Adrenal gland (tissue), 12 donors: Measurements from ENCODE around the gene HADHA. TPM values are rescaled to one million over a fixed set of nuclear protein-coding genes. Genes with fewer than 3 reads are reported as not detected.

ENCODE experiments used
- DNase-seq, 7 donors: peaks; one replicate each; pipeline ENCODE4 v3.0.0-alpha.2; 2019 to 2020
- H3K27ac ChIP-seq, 5 donors: fragments of 200-600 bp; sonication (generic) in 4 of 5; 1 replicate in 3 of 5; 2 replicates in 2 of 5; pipeline versions ENCODE4 v1.5.1 to v1.8.0; 2016 to 2020; ENCODE audit warnings: mild to moderate bottlenecking in 1 of 5
- H3K27me3 ChIP-seq: fragments of 200-600 bp; 2 replicates; pipeline ENCODE4 v1.8.0; 2021
- H3K36me3 ChIP-seq, 2 donors: fragments of 200-600 bp; replicated peaks in 1 of 2; 1 replicate in 1 of 2; 2 replicates in 1 of 2; pipeline versions ENCODE4 v1.5.1 to v1.8.0; 2018 to 2022
- H3K4me1 ChIP-seq, 2 donors: fragments of 200-600 bp; replicated peaks in 1 of 2; 1 replicate in 1 of 2; 2 replicates in 1 of 2; pipeline versions ENCODE4 v1.5.1 to v1.8.0; 2018 to 2021
- H3K4me3 ChIP-seq, 4 donors: fragments of 200-600 bp; sonication (generic) in 3 of 4; one replicate each; pipeline ENCODE4 v1.5.1; 2016 to 2018
- H3K9me3 ChIP-seq, 3 donors: fragments of 200-600 bp; sonication (generic) in 1 of 3; replicated peaks in 1 of 3; 1 replicate in 2 of 3; 2 replicates in 1 of 3; pipeline versions ENCODE4 v1.5.1 to v1.8.0; 2016 to 2021
- CTCF ChIP-seq, 6 experiments: fragments of 450-650 bp in 4 of 6; fragments of 200-600 bp in 2 of 6; sonication (generic) in 1 of 6; IDR thresholded peaks; 1 replicate in 5 of 6; 2 replicates in 1 of 6; pipeline versions ENCODE4 v1.5.1 to v1.8.0; 2016 to 2021; ENCODE audit warnings: antibody characterized with exemption in 6 of 6, mild to moderate bottlenecking in 2 of 6, moderate library complexity in 1 of 6
- POLR2A ChIP-seq, 2 donors: fragments of 450-650 bp; IDR thresholded peaks; one replicate each; pipeline ENCODE4 v1.6.1; 2017; ENCODE audit warnings: antibody characterized with exemption in 2 of 2, mild to moderate bottlenecking in 2 of 2, moderate library complexity in 1 of 2
- WGBS, 4 donors: extraction: QIAGEN DNeasy Blood & Tissue Kit in 2 of 4; methylation state at CpG; one replicate each; pipeline versions ENCODE4 v1.1.5 to v1.1.7; 2013 to 2017; 5-methylcytosine and 5-hydroxymethylcytosine counted together
- intact Hi-C, 2 donors: fragments of 100-400 bp; cut with DNase I; formaldehyde crosslinking; loops; one replicate each; pipeline versions ENCODE4 v1.14.1 to v1.15.0; 2022 to 2023
- polyA plus RNA-seq, 3 donors: library from polyadenylated mRNA; stranded (reverse); fragments of 200-250 nt in 2 of 3; fragments of 350-450 nt in 1 of 3; fragmentation: Illumina TruSeq in 1 of 3; extraction: RNeasy Lipid Tissue Mini Kit (QIAGEN cat#74804) in 1 of 3; gene quantifications; one replicate each; pipeline ENCODE4 v1.2.3, GENCODE V29; 2013 to 2014
- total RNA-seq, 9 donors: library from RNA; depleted of rRNA in 4 of 9; stranded (reverse); fragments of >200 nt in 4 of 9; fragments of 120-200 nt in 1 of 9; fragmentation: NEBNext Ultra II Directional in 1 of 9; extraction: Animal tissue kit (Norgen Biotek cat#: 25700) in 1 of 9; gene quantifications; one replicate each; pipeline versions ENCODE4 v1.1.0 to v1.2.4, GENCODE V29; 2013 to 2023
- donor health status: healthy with polysubstance abuse.
- donor health status: Bipolar disorder and iron deficiency.
- donor health status: DM: yes; HTN: yes; CAD: no.
- donor health status: DM: no; HTN: no; CAD: no.
- donor health status: DM: no; HTN: no; CAD: no.
- donor health status: DM: yes; HTN: yes; CAD: no.

HADHA gene
- total and polyA plus RNA-seq, 12 donors = 43.8 to 353 (median 210) TPM

- 33 to 50% (median 41%) methylated on average over 2 of the region's 2 CpGs for WGBS, 4 donors
- H3K4me1 ChIP-seq = no peaks in the 10 kb centered on the region
- DNase-seq = no peak
- TF ChIP-seq POLR2A (IDR thresholded peaks at IDR 0.05) (no peak), CTCF (IDR thresholded peaks at IDR 0.05) (no peak)
- intact Hi-C loops = loop anchor here (5.0 kb wide), 3 partner anchors 61 to 196 kb away; no protein-coding TSS in a partner anchor
- H3K36me3 ChIP-seq = no peaks in the 10 kb centered on the region
- no peaks in the 10 kb centered on the region for H3K9me3 ChIP-seq
- H3K27me3 ChIP-seq = no peaks in the 10 kb centered on the region
- H3K4me3 ChIP-seq = no peak overlapping the region
- H3K27ac ChIP-seq = no peak overlapping the region
Observed at GRCh38 chr2:26148501-26148900, 95.9 kb downstream of the HADHA start.

GRCh38 chr2:26144953-26145680 lies 99.3 kb downstream of the HADHA start:
- Histone ChIP-seq H3K4me3 (peak overlapping the region in 1 of 4 donors; percentile 18), H3K27ac (no peak overlapping the region), H3K9me3 (no peaks in the 10 kb centered on the region), H3K27me3 (no peaks in the 10 kb centered on the region), H3K4me1 (no peaks in the 10 kb centered on the region), H3K36me3 (no peaks in the 10 kb centered on the region)
- peak; percentile 45 to 83 (median 59) for DNase-seq
- intact Hi-C loops = loop anchor here (5.0 kb wide), 4 partner anchors 58 to 193 kb away; no protein-coding TSS in a partner anchor
- TF ChIP-seq POLR2A (IDR thresholded peaks at IDR 0.05) (no peak), CTCF (IDR thresholded peaks at IDR 0.05) (peak; percentile 48 to 89 (median 82))
- 19 to 22% (median 21%) methylated on average over 11 of the region's 11 CpGs for WGBS, 4 donors

GRCh38 chr2:26144031-26144430 lies 100.4 kb downstream of the HADHA start:
- Histone ChIP-seq H3K27ac (no peak overlapping the region), H3K27me3 (no peaks in the 10 kb centered on the region), H3K4me1 (no peaks in the 10 kb centered on the region), H3K4me3 (no peak overlapping the region), H3K36me3 (no peaks in the 10 kb centered on the region), H3K9me3 (no peaks in the 10 kb centered on the region)
- no peak for DNase-seq
- intact Hi-C loops = loop anchor here in 1 of 2 donors (5.0 kb wide), 1 partner anchor 157 kb away; no protein-coding TSS in a partner anchor
- 57 to 67% (median 62%) methylated on average over 7 of the region's 7 CpGs for WGBS, 4 donors
- TF ChIP-seq POLR2A (IDR thresholded peaks at IDR 0.05) (no peak), CTCF (IDR thresholded peaks at IDR 0.05) (no peak)

- TF ChIP-seq POLR2A (IDR thresholded peaks at IDR 0.05) (no peak), CTCF (IDR thresholded peaks at IDR 0.05) (no peak)
- H3K27me3 ChIP-seq = no peaks in the 10 kb centered on the region
- H3K9me3 ChIP-seq = no peaks in the 10 kb centered on the region
- intact Hi-C loops = loop anchor here in 1 of 2 donors (5.0 kb wide), 1 partner anchor 154 kb away; no protein-coding TSS in a partner anchor
- H3K4me3 ChIP-seq = no peak overlapping the region
- no peaks in the 10 kb centered on the region for H3K4me1 ChIP-seq
- H3K36me3 ChIP-seq = no peaks in the 10 kb centered on the region
- 90% methylated on average over 18 of the region's 18 CpGs for WGBS, 4 donors
- H3K27ac ChIP-seq = no peak overlapping the region
- no peak for DNase-seq
Observed at GRCh38 chr2:26141145-26141769, 103.2 kb downstream of the HADHA start.
